NCI-H1417 treated with DMSO at 0.1 percent for 48 hours (cell line): ENCODE data around the gene OGG1.
A peak's percentile ranks its signal among the peaks of the same experiment; 100 is the strongest.

Experiments
- DNase-seq: peaks from one replicate; lab custom pipeline; 2025; lab: John Stamatoyannopoulos, UW

The OGG1 gene

DNA sequence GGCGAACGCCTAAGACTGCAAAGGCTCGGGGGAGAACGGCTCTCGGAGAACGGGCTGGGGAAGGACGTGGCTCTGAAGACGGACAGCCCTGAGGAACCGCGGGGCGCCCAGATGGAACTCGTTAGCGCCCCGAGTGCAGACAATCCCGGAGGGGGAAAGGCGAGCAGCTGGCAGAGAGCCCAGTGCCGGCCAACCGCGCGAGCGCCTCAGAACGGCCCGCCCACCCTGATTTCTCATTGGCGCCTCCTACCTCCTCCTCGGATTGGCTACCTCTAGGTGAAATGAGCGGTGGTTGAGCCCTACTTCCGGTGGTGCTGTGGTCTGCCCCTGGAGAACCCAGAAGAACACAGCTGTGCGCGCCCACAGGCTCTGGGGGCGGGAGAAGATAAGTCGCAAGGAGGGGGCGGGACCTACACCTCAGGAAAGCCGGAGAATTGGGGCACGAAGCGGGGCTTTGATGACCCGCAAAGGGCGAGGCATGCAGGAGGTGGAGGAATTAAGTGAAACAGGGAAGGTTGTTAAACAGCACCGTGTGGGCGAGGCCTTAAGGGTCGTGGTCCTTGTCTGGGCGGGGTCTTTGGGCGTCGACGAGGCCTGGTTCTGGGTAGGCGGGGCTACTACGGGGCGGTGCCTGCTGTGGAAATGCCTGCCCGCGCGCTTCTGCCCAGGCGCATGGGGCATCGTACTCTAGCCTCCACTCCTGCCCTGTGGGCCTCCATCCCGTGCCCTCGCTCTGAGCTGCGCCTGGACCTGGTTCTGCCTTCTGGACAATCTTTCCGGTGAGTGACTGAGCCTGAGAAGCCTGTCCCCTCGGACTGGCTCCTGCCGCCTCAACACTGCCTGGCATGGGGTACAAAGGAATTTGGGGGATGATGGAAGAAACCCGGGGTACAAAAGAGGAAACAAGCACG lies at the start of gene OGG1:
Gene OGG1, plus strand, starts transcription at position 308 of the 911 bp plus-strand sequence. Its CDS starts 335 bp downstream, at position 643.
- peak; percentile 80 for DNase-seq

DNA sequence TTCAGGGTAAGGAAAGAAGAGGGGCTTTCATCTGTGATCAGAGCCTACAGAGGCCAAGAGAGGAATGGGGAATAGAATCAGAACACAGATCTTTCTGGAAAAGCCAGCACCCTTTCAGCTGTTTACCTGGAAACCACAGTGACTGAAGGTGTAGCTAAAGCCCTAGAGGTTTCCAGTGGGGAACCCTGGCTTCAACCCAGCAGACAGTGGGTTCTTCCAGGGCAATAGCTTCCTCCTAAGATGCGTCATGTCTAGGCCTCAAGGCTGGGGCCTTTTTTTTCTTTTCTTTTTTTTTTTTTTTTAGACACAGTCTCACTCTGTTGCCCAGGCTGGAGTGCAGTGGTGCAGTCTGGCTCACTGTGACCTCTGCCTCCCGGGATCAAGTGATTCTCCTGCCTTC lies 49.2 kb upstream of the OGG1 start:
- no peak for DNase-seq

DNA sequence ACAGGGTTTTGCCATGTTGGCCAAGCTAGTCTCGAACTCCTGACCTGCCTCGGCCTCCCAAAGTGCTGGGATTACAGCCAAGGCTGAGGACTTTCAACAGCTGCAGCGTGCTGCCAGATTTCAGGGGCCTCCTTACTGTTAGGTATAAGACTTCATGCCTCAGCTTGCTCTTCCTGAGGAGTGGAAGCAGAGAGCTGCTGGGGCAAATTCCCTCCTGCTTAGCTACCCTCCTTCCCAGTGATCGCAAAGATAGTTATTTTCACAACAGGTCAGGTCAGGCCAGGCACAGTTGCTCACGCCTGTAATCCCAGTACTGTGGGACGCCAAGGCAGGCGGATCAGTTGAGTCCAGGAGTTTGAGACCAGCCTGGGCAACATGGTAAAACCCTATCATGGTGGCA lies 48.7 kb upstream of the OGG1 start:
- DNase-seq: no peak

DNA sequence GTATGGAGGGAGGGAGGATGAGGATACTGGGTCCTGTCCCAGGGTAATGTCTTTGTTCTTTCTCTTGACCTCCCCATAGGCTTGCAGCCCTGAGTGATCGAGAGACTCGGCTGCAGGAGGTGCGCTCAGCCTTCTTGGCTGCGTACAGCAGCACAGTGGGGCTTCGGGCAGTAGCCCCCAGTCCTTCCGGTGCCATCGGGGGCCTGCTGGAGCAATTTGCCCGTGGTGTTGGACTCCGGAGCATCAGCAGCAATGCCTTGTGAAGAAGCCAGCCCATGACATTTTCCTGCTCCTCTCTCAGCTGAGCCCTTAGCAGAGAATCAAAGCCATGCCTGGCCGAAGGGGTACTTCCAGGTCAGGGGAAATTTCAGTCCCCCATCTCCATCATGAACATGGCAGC lies 48.0 kb upstream of the OGG1 start:
- DNase-seq: no peak

DNA sequence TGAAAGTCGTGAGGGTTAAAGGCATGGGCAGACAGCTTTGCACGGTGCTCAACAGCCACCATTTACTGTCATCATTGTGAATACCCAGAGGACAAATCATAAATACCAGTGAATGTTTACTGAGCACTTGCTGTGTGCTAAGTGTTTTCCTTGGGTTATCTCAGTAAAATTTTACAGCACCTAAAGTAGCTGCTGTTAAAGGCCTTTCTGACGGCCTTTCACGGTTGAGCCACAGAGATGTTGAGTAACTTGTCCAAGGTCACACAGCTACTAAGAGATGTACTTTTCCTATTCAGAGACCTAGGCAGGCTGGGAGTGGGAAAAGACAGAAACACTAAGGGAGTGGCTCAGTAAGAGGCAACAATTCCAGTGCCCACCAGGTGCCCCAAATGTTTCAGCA lies 46.5 kb upstream of the OGG1 start:
- no peak for DNase-seq

DNA sequence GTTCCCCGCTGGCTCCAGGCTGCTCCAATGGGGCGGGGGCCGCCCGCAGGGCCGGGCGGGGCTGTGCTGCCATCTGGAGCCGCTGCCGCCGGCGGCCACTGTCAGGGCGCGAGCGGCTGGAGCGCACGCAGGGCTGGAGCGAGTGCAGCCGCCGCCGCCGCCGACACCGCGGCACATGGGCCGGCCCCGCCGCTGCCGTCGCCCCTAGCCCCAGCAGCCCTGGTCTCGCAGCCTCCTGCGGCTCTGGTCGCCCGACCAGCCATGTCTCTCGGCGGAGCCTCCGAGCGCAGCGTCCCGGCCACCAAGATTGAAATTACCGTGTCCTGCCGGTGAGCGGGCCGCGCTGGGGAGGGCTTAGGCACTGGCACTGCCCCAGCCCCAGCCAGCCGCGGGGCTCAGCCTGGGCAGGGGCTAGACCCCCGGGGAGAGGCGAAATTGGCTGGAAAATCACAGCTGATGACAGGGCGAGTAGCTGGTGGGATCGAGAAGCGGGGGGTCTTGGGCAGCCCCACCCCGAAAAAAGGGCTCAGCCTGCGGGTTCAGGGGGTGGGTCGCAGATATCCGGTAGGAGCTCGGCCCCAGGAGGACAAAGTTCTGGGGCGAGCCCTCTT lies 45.9 kb upstream of the OGG1 start, which contains the start of gene CPNE9:
Gene CPNE9, plus strand, starts transcription at position 98 of the 611 bp plus-strand sequence. Its CDS starts 164 bp downstream, at position 262.
- no peak for DNase-seq

DNA sequence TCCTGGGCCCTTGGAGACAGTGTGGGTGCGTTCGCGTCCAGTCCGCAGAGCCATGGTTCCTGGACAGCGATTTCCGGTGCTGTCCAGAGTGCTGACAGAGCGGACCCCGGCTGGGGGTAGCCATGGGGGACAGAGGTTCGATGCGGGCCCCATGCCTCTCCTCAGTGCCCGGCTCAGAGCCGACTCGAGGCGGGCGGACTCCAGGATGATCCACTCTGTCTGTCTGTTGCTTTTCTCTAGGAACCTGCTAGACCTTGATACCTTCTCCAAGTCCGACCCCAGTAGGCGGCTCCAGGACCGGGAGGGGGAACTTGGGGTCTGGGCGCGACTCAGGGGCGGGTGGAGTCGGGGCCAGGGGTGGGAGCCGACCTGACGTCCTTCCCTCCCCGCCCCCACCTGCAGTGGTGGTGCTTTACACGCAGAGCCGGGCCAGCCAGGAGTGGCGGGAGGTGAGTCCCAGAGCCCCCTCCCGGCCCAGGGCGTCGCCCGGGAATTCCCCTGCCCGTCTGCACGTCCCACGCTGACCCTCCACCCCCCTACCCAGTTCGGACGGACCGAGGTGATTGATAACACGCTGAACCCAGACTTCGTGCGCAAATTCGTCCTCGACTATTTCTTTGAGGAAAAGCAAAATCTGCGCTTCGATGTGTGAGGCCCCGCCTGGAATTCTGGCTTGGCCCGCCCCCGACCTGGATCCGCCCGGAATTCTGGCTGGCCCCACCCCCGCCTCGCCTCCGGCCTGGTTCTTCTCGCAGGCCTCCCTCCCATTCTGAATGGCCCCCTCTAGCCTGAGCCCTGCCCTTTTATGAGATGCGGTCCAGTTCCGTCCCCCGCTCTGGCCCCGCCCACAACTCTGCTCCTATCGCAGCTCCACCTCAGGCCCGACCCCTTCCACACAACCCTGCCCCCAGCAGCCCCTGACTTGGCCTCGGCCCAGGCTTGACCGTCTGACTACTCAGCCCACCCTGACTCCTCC lies 45.1 kb upstream of the OGG1 start:
- no peak for DNase-seq

DNA sequence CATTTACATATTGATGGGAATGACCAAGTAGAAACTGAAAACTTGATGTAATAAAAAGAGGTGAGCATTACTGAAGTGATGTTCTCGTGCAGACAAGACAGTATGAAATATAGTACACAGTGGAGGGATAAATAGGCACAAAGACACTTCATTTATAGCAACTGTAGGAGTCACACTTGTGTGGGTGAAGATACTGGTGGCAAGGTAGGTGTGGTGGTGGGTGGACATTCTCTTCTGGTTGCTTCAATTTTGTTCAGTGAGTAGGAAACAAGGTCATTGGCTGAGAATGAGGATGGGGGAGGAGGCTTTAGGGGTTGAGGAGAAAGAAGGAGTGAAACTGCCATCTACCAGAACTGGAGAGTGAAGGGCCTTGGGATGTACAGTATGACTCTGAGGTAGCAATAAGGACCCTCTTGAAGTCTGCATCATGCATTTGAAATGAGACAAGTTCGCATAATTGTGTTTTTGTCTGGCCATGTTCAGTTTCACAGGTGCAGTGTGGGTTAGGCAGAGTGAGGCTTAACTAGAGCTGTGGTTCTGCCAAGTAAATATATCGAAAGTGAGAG lies 39.5 kb upstream of the OGG1 start:
- no peak for DNase-seq

DNA sequence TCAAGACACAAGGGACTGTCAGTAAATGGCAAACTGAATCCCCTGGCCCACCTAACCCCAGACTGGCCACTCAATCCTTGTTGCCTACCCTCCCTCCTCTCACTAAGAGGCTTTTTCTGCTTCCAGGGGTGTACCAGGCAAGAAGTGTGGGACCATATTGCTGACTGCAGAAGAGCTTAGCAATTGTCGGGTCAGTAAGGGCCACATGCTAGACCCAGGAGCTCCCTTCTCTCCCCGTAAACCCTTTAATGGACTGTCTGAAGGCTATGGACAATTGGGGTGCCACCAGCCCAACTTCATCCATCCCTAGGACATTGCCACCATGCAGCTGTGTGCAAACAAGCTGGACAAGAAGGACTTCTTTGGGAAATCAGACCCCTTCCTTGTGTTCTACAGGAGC lies 37.3 kb upstream of the OGG1 start:
- no peak for DNase-seq

DNA sequence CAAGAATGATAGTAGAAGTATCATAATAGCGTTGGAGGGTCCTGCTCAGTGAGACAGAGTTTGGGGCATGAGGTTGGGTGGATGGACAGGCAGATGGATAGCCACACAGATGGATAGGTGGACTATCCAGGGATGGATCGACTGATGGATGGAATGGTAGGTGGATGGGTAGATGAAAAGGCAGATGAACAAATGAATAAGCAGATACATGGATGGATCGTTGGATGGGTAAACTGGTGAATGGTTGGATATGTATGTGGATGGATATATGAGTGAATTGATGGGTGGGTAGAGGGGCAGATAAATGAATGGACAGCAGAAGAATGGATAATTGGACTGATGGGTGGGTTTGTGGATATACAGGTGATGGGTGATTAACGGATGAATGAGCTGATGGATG lies 36.6 kb upstream of the OGG1 start:
- DNase-seq: no peak

DNA sequence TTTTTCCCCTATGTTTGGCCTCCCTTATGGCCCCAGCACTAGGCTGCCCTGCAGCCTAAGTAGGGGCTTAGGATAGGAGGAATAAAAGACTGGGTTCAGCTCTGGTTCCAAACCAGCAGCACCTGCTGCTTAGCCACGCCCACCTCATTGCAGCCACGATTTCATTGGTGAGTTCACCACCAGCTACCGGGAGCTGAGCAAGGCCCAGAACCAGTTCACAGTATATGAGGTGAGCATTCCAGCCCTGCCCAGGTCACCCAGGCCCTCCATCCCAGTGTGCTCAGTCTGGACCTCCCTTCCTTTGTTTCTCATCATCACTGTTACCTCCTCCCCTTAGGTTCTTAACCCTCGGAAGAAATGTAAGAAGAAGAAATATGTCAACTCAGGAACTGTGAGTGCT lies 34.6 kb upstream of the OGG1 start:
- no peak for DNase-seq

DNA sequence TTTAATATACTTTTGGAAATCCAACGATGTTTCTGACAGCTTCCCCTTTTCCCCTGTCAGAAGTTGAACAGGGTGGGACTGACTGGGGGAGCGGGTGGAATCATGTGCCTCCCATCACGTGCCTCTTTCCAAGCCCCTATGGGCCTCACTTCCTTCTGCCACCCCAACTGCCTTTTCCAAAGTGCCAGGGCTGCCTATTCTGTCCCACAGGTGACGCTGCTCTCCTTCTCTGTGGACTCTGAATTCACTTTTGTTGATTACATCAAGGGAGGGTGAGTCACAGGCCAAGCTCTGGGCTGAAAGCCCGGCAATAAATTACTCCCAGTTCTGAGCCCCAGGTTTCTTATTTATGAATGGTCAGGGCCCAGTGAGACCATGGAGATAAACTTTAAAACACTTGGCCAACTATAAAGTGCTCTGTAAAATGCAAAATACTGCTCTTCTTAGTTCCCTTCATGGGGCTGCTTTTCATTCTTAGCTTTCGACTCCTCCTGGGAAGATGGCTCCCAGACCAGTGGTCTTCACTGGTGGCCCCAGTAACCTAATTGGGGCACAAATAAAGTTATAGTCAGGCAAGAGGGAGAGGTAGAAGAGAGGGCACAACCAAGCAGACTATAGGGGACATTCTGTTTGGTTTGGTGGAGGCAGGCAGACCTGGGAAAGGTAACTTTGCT lies 33.9 kb upstream of the OGG1 start:
- DNase-seq: no peak

DNA sequence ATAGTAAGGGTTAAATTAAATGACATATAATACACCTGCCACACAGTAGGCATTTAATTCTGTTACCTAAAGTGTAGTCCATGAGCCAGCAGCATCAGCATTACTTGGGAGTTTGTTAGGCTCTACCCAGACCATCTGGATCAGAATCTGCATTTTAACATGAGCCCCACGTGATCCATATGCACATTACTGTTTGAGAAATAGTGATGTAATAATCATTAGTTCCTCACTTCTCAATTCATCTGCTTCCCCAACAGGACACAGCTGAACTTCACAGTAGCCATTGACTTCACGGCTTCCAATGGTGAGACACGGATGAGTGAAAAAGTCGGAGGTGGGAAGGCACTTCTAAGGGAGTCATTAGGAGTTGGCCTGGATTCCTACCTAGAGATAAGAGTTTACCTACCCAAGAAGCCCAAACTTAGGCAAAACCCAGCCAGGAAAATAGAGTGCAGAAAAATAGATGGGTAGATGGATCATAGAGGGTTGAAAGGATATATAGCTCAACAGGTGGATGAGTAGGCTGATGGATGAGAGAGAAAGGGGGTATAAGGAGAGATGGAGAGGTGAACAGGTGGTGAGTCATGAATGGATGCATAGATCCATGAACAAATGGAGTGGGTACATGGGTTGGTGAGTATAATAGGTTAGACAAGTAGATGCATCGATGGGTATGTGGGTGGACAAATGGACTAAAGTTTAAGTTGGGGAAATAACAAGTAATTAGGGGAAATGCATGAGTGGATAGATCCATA lies 32.8 kb upstream of the OGG1 start:
- no peak for DNase-seq

DNA sequence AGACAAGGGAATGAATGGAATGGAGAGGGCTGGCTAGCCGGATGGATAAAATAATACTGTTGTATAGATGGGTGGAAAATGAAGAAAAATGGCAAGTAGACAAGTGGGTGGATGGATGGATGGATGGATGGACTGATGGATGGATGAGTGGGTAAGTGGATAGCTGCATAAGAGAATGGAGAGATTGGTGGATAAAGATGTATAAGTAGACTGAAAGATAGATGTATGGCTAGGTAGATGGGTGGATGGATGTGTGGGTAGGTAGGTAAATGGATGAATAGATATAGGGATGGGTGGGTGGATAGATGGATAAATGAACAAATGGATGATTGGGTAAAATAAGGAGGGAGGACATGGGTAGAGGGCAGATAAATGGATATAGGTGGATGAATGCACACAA lies 32.2 kb upstream of the OGG1 start:
- DNase-seq: no peak

DNA sequence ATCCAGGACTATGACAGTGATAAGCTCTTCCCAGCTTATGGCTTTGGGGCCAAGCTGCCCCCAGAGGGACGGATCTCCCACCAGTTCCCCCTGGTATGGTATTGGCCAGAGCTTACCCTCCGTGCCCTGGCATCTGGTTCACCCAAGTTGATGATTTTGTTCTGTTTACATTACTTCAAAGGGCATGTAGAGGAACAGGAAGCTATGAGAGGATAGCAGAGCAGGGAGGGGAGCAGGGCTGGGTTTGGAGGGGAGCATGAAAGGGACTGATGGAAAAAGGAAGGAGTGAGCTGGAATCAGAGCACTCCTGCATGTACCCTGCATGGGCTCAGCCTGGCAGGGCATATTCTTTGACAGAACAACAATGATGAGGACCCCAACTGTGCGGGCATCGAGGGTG lies 31.6 kb upstream of the OGG1 start:
- DNase-seq: no peak

DNA sequence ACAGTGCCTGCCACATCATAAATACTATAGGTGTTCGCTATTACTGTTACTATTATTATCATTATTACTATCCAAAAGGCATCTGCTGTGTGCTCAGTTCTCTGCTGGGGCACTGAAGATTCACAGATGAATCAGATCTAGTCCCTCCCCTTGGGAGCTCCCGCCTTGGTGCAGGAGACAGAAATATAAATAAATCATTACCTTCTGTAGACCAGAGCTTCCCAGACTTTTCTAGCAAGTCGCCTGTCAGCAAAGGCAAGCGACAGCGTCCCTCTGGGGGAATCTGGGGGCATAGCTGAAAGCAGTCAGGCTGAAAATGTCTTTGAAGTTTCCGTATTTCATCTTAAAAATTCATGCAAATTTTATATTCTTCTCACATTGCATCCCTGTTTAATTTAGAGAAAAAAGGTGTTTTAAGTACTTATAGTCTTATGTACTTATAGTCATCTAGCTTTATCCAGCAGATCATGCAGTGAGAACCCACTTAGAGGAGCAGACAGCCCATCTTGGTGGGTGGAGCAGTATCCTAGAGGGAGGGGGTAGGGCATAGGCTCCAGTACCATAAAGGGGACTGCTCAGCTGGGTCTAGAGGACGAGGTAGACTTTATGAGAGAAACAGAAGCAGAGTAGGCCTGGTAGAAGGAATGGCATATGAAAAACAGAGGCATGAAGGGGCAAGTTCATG lies 28.6 kb upstream of the OGG1 start:
- no peak for DNase-seq

DNA sequence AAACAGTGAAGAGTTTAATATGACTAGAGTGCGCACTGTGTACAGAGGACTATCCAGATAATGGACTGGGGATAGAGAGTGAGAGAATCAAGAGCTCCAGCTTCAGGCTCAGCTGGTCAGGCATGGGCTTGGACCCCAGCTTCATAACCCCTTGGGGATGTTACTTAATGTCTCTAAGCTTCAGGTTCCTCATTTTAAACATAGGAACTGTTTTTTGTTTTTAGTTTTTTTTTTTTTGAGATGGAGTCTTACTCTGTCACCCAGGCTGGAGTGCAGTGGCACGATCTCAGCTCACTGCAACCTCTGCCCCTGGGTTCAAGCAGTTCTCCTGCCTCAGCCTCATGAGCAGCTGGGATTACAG lies 28.1 kb upstream of the OGG1 start:
- no peak for DNase-seq

DNA sequence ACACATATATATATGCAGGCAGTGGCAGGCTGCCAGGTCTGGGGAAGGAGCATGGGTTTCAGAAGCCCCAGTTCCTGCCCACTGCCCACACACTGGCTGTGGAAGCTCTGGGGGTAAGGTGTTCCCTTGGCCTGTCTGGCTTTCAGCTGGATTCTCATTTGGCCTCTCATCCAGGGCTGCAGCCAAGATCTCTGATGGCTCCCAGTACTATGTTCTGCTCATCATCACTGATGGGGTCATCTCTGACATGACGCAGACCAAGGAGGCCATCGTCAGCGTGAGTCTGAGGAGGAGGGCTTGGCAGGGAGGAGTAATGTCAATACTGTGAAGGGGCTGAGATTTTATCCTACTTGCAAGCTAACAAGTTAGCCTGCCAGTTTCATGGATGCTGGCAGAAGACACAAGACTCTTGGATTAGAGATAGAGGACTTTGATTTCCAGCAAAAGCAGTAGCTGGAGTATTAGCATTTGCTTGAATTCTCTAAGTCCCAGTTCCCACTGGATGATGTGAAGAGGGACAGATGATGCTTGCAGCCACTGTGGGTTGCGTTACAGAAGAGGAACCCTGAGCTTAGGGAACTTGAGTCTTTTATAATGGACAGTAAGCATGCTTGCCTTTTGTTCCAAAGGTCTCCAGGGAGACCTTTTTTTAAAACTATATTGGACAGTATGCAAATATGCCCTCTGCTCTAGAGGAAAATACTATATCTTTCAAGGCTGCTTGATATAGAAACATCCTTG lies 23.8 kb upstream of the OGG1 start:
- DNase-seq: no peak

DNA sequence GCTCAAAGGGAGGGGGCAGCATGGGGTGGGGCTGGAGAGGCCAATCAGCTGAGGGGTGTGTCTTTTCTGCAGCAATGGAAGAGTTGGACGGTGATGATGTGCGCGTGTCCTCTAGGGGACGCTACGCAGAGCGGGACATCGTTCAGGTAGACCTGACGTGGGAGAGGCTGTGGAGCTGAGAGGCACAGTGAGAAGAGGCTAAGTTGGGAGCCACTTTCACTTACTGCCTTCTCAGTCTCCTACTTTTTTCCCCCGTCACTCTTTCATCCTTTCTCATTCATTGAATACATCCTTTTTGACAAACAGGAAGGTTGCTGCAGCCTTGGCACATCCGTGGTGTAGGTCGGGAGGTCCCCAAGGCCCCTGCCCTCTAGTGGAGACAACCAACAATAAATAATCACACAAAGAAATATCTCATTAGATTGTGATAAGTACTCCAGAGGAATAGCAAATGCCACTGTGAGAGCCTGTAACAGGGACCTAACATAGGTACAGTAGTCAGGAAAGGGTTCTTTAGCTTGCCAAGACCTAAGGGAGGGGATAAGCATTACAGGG lies 22.6 kb upstream of the OGG1 start:
- DNase-seq: no peak
